Measurements from ENCODE around the gene RRM1.

Gene RRM1

GRCh38 chr11:4178813-4179662 lies 84.4 kb downstream of the RRM1 start:
- TF ChIP-seq, protein P1, sequence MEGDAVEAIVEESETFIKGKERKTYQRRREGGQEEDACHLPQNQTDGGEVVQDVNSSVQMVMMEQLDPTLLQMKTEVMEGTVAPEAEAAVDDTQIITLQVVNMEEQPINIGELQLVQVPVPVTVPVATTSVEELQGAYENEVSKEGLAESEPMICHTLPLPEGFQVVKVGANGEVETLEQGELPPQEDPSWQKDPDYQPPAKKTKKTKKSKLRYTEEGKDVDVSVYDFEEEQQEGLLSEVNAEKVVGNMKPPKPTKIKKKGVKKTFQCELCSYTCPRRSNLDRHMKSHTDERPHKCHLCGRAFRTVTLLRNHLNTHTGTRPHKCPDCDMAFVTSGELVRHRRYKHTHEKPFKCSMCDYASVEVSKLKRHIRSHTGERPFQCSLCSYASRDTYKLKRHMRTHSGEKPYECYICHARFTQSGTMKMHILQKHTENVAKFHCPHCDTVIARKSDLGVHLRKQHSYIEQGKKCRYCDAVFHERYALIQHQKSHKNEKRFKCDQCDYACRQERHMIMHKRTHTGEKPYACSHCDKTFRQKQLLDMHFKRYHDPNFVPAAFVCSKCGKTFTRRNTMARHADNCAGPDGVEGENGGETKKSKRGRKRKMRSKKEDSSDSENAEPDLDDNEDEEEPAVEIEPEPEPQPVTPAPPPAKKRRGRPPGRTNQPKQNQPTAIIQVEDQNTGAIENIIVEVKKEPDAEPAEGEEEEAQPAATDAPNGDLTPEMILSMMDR (conservative IDR thresholded peaks at IDR 0.05; ENCODE audit: low read depth, low read length) = no peak
- no peak overlapping the region for H3K4me3 ChIP-seq (ENCODE audit: low read depth, low read length)
- DNase-seq (ENCODE audit: low read depth) = no peak

DNA sequence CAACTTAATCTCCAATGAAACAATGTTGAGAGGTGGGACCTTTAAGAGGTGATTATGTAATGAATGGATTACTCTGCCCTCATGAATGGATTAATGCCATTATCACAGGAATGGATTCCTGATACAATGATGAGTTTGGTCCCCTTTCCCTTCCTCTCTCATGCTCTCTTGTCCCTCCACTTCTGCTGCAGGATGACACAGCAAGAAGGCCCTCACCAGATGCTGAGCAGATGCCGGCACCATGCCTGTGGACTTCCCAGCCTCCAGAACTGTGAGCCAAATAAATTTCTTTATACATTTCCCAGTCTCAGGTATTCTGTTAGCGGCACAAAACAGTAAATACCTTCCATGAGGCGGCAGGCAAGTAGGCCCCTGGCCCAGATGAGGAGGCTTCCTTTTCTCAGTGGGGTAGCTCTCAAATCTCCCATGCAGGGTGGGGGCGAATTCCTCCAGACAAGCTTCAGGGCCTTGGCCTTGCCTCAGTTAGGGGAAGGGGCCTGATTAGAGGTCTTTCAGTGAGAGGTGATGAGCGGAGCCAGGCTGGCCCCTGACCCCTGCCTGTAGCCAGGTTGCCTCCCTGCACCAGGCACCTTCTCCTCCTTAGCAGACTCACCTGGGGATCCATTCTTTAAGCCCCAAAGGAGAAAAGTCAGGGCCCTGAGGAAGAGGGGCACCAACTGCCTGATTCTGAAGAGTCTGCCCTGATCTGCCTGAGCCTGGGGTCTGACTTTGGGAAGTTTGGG lies 86.0 kb downstream of the RRM1 start:
- H3K4me3 ChIP-seq (ENCODE audit: low read depth, low read length) = no peak overlapping the region
- TF ChIP-seq, protein P1 (conservative IDR thresholded peaks at IDR 0.05; ENCODE audit: low read depth, low read length) = no peak
- DNase-seq (ENCODE audit: low read depth) = no peak

DNA sequence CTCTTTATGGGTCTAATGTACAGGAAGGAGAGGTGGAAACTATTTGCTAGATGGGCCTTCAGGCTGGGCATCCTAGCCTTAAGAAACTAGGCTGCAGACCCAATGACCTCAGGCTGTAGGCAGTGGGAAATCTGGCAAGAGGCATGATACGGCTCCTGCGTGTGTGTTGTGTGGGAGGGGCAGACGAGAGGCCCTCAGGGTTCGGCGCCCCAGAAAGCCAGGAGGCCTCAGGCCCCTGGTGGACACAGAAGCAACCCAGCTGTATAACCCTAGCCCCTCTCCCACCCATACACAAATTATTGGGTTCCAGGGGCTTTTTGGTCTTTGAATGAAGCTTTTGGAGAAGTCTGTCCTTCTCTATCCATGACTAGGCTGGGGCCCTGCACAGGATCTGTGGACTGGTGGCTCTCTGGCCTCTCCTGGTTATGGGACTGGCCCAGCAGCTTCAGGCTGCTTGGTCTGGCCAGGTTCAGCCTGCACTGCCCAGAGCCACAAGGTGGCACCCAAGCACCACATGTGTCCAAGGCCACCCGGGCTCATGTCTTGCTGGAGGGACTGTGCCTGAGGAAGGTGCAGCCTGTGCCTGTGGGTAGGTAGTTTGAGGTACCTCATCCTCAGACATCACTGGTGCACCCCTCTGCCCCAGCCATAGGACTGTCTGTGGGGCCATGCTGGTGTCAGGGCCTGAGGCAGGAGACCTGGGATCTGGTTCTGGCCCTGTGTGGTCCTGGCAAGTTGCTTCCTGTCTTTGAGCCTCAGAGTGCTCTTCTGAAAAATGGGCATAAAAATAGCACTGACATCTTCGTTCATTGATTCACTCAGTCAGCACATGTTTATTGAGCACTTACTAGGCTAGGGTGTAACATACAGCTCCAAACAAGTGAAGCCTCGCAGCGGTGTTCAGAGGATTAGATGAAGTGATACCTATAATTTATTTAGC lies 87.5 kb downstream of the RRM1 start:
- DNase-seq (ENCODE audit: low read depth) = peak; percentile 69
- TF ChIP-seq, protein P1 (conservative IDR thresholded peaks at IDR 0.05; ENCODE audit: low read depth, low read length) = peak; percentile 76
- no peak overlapping the region for H3K4me3 ChIP-seq (ENCODE audit: low read depth, low read length)

GRCh38 chr11:4183410-4184057 lies 88.9 kb downstream of the RRM1 start:
- H3K4me3 ChIP-seq (ENCODE audit: low read depth, low read length) = no peak overlapping the region
- TF ChIP-seq, protein P1 (conservative IDR thresholded peaks at IDR 0.05; ENCODE audit: low read depth, low read length) = no peak
- DNase-seq (ENCODE audit: low read depth) = no peak

- peak; percentile 18 for DNase-seq (ENCODE audit: low read depth)
- TF ChIP-seq, protein P1 (conservative IDR thresholded peaks at IDR 0.05; ENCODE audit: low read depth, low read length) = no peak
- H3K4me3 ChIP-seq (ENCODE audit: low read depth, low read length) = no peak overlapping the region
Measured at GRCh38 chr11:4184163-4184916, 89.7 kb downstream of the RRM1 start.
